Midbrain (tissue), 1 donor: ENCODE data around the gene GALM.
"Not testable (repeated sequence)": the region's sequence is repeated elsewhere in the genome, so short reads cannot be mapped to it uniquely, and the experiment has no call there.

ENCODE experiments used
- DNase-seq: peaks from one replicate; lab custom pipeline; 2025; lab: John Stamatoyannopoulos, UW

GALM gene

DNA sequence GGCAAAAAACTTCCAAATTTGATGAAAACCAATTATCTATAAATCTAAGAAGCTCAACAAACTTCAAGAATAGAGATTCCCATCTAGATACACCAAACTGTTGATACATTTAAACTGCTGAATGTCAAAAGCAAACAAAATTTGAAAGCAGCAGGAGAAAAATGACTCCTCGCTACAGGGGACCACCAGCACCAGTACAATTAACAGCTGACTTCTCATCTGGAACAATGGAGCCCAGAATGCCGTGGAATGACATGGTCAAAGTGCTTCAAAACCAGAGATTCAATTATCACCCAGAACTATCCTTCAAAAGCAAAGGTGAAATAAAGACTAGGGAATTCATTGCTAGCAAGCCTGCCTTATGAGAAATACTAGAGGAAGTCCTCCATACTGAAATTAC, 73.6 kb downstream of the GALM start:
- DNase-seq = no peak

DNA sequence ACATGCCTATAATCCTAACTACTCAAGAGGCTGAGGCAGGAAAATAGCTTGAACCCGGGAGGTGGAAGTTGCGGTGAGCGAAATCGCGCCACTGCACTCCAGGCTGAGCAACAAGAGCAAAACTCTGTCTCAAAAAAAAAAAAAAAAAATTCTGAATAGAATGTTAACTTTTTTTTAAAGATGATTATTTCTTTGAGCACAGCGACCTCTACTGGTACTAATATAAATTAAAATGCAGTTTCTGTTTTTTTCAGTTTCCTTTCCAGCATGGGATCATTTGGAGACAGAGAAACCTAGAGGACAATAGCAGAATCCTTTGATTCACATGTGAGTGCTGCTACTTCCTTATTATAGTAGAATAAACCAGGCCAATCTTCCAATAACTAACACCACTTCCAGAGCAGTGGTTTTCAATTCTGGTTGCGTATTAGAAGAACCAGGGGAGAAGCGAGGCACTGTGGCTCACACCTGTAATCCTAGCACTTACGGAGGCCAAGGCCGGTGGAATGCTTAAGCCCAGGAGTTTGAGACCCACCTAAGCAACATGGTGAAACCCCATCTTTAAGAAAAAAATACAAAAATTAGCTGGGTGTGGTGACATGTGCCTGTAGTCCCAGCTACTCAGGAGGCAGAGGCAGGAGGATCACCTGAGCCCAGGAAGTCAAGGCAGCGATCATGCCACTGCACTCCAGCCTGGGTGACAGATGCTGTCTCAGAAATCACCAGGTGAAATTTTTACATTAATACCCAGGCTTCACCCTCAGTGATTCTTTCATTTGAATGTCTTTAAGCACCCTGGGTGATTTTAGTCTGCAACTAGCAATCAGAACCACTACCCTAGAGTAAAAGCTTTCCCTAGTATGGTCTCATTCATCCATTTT, 75.2 kb downstream of the GALM start:
- DNase-seq = peak; percentile 66

DNA sequence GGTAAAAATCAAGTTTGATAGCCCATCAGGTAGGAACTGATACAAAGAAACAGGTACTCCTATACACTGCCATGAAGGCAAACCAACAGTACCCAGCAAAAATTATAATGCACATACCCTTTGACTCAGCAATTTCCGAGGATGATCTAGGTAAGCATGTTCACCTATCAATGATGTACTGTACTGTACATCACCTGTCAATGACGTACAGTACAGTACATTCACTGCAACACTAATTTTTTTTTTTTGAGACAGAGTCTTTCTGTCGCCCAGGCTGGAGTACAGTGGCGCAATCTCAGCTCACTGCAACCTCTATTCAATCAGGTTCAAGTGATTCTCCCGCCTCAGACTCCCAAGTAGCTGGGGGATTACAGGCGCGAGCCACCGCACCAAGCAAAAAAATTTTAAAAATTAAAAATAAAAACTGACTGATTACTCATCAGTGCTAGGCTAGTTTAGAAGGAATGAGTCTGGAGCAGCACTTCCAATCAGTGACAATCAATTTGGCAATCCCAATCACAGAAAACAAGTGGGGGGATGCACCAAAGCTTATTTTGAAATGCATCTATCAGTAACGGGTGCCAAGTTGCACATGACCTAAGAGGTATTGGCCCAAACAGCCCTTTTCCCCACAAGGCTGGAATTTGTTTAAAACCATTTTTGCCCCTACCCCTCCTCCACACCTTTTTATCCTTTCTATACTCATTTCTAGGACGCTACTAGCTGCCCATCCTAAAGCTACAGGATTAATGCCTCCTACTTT, 77.1 kb downstream of the GALM start:
- DNase-seq = no peak

DNA sequence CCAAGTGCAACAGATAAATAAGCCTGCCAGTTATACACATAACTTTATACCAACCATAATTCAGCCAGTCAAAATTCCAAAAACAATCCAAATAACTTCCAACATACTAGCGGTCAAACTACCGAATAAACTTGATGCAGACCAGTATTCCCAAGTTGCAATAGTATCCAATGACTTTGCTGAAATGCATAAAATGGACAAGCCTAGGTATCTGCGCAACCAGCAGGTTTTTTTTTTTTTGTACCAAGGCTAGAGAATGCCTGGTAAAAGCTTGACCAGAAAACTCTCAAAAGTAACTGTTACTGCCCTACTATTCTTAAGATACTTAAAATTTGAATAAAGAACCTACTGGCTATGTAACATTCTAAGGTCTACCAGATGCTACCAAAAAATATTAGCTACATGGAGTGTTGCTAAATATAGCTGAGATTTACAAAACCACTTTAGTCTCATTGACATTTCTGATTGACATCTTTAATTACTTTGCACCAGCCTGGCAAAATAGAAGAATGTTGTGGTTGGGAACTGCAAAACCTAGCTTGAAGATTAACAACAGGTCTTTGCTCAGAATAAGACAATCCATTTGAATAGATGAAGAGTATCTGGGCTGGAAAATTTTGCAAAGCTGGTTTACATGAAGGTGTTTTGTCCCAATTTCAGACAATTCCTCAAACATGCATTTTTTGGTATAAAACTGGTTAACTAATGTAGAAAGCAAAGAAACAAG, 77.9 kb downstream of the GALM start:
- no peak for DNase-seq

DNA sequence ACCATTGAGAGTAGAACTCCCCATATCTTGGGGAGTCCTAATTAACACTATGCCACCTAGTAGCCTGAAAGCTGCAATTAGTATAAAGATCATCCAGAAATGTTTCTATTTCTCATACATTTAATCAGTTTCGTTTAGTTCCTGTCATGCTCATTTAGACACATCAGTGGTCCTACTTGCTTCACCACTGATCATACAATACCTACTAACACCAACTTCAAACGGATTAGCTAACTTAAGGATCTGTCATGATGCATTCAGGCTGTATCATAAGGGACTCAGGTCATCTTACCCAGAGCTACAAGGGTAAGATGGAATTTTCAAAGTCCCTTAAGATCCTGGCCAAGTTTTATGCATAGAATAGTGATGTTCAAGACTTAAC, 78.5 kb downstream of the GALM start:
- no peak for DNase-seq

DNA sequence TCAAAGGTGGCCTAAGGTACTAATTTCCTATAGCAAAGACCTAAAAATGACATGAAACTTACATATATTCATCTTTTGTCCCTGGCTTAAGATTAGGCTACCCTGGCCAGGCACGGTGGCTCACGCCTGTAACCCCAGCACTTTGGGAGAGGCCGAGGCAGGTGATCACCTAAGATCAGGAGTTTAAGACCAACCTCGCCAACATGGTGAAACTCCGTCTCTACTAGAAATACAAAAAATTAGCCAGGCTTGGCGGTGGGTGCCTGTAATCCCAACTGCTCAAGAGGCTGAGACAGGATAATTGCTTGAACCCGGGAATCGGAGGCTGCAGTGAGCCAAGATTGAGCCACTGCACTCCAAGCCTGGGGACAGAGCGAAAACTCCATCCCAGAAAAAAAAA, 79.4 kb downstream of the GALM start:
- no peak for DNase-seq

DNA sequence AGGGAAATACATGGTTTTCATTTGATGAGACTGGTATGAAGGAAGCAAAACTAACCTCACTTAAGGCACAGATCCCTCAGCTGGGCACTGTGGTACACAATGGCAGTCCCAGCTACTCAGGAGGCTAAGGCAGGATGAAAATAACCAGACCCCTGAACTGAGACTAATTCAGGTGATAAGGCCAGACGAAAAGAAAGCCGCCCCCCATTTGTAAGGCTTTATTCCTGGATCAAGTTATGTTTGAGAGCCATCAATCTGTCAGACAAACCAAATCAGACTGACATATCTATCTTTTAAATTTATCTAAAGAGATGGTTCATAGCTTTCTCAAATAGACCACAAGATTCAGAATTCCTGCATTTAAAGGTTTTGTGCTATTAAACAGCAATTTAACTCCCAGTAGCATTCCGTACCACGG, 81.1 kb downstream of the GALM start:
- DNase-seq = no peak

DNA sequence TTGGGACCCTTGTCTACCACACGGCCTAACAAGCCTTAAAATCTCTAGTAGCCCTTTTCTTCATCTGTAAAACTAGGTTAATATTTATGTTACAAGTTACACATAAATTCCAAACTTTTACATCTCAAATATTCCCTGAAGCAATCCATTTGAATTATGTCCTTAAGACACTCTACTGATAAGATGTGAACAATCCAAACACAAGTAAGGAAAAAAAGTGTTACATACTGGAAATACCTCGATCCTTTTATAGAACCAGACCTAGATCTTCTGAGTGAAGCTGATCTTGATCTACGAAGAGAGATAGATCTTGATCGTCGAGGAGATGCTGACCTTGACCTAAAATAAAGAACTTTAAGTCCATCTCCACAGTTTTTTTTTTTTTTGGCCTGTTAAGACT, 81.9 kb downstream of the GALM start:
- DNase-seq = no peak

DNA sequence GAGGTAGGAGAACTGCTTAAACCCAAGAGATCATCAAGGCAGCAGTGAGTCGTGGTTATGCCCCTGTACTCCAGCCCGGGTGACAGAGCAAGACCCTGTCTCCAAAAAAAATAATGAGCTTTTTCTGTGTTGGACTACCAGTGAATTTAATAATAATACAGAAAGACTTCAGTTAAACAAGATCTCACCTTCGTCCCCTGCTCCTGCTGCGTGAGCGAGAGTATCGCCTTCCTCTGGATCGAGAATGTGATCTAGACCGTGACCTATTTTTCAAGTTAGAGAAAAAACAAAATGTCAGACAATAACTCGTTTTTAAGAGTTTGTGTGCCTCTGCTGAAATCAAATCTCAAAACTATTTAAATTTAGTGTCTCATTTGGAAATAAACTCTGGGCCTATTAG, 82.5 kb downstream of the GALM start:
- DNase-seq = no peak

DNA sequence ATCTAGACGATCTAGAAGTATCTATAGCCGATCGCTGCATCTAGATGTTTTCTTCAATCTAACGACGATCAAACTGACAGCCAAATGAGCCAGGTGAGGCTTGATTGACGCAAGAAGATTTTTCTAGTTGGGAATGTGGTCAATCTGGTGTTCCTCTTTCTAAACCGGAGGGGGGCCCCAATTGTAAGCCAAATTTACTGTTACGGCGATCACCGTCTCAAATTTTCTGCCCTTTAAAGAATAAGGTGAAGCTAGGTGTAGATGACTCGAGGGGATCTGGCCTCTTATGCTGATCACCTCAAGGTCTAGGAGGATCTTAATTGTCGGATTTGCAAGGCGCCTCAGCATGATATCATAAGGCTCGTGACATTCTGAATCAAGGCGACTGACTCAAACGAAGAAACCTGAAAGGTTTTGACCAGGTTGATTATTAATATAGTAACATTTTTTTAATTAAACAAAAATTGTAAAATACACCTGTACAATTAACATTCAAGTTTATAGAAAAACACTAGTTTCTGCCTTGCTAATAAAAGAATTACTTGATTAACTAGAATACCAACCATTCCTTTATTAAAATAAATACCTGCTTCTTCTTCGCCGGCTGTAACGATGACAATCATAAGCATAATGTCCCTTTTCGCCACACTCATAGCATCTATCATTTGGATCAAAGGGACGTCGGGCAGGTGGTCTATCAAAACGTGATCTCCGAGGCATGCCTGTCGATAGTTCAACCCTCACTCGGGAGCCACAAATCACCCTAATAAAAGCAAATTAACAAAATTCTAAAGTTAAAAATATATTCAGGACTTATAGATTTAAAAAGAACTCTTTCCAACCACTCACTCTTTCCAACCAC, 83.3 kb downstream of the GALM start:
- no peak for DNase-seq

DNA sequence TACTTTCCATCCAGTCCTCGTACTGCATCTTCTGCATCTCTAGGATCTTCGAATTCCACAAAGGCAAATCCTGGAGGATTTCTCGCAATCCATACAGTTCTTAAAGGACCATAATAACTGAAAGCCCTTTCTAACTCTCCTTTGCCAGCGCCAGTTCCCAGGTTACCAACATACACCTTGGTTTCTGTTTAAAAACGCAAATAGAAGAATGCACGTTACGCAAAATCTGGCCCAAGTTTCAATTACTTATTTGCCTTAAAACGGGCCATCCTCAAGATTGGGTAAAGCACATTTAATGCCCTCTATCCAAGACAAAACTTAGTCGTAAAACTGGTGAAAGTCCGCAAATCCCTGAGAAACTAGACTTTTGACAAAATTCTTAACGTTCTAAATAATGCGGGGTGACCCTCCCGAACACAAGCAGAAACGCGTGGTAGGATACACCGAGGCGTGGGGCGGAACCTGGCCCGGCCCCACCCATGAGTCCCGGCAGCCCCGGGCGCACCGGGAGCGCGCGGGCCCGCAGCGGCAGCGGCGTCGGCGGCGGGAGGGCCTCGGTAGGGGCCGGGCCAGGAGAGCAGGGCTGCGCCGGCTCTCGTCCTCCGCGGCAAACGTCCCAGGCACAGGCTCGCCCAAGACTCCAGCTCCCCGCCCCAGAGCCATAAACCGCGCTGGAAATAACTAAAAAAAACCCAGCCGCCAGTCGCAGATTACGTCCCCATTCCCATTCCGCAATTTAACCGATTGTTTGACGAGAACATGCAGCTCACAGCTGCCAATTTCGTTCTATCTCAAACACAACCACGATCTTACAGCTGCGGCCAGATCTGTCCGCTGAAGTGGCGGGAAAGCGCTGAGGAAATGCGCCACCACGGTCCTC, 84.3 kb downstream of the GALM start:
- DNase-seq = peak; percentile 72

DNA sequence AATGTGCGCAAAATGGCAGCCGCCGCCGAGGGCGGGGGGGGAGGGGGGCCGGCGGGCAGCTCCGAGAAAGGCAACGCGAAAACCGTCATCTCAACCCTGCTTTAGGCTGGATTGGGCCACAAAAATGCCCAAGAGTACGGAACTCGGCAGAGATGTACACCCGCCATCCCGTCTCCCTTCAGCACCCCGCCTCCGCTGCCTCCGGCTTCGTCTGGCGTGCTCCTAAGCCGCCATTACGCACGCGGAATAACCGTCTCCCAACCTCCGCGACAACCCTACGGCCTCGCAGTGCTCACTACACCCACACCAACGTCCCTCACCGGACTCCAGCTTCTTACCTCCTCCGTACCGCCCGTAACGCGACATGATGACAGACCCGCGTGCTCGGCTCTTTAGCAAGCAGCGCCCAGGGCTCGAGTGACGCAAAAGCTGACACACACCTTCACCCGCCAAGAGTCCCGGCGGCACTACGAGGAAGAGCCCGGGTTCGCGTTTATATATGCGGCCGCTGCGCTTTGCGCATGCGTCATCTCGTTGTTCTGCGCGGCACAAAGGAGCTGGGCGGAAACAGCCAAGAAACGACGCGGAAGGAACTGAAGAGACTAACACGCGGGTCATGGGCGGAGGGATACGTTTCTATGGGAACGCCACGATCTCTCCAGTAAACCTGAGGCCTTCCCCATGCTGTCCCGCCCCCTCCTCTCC, 85.1 kb downstream of the GALM start, which contains the start of gene SRSF7:
Gene SRSF7 (minus strand): TSS at position 471 of the 705 bp plus-strand sequence. CDS start 105 bp downstream, at position 366.
- DNase-seq = peak; percentile 98

DNA sequence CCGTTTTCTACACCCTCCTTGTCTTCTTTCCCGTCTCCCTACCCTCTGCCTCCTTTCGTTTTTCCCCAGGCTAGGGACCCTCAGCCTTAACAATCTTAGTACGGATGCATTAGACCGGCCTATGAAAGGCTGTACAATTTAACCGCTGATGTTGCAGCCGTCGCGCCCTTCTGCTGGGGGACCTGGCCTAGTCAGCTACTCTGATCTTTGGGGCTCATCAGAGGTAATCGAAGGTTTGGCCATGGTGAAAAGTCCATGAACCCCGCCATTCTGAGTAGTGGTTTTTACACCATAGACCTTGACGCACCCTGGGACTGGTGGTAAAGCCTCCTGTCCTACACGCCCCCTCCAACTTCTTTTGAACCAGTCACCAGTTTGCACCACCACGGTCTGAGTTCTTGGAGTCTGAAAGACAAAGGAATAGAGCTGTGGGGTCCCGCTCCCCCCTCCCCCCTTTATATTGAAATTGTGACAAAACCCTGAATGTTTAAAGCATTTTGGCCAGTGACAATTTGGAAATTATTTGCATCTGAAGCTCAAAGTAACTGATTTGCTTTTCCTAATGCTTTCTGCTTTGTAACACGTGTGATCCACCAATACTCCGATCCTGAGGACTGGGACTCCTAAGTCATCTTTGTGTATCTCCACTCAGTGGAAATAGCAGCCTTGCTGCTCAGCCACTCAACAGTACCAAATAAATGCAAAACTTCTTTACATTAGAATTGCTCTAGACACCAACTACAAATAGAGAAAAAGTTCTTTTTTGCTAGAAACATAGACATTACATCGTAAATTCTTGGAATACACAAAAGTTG, 85.9 kb downstream of the GALM start:
- no peak for DNase-seq

DNA sequence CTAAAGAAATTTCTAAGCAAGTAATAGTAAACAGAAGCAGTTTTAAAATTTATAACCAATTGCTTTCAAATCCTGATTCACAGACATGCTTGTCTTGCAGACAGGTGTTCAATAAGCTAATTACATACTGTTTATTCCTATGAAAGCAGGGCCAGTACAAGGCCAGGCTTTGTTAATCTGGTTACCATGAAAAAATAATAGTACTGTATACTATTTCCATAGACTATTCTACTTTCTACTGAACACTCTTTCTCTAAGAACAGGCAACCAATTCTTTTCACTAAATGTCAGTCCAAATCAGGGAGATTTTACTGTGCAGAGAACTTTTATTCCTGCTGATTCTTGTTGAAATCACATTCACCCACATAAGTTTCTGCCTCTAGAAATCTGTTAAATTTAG, 88.1 kb downstream of the GALM start:
- no peak for DNase-seq

DNA sequence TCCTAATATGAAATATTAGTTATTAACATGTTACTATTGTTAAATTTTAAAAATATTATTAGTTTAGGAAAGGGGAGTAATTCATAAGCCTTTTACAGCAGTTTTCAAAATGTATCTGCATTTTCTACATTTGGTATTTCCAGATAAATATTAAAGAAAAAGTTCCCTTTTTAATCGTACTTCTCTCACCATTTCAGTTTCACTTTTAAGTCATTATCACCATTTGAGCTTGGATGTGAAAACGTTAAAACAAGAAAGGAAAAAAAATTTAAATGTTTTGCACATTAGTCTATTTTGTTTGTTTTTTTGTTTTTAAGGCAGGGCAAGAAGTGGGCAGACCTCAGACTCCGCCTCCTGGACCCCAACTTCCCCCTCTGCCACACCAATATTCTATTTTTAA, 88.6 kb downstream of the GALM start:
- DNase-seq = no peak

DNA sequence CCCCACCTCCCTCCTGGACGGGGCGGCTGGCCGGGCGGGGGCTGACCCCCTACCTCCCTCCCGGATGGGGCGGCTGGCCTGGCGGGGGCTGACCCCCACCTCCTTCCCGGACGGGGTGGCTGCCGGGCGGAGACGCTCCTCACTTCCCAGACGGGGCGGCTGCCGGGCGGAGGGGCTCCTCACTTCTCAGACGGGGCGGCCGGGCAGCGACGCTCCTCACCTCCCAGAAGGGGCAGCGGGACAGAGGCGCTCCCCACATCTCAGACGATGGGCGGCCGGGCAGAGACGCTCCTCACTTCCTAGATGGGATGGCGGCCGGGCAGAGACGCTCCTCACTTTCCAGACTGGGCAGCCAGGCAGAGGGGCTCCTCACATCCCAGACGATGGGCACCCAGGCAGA, 90.0 kb downstream of the GALM start:
- DNase-seq = not testable (repeated sequence)

DNA sequence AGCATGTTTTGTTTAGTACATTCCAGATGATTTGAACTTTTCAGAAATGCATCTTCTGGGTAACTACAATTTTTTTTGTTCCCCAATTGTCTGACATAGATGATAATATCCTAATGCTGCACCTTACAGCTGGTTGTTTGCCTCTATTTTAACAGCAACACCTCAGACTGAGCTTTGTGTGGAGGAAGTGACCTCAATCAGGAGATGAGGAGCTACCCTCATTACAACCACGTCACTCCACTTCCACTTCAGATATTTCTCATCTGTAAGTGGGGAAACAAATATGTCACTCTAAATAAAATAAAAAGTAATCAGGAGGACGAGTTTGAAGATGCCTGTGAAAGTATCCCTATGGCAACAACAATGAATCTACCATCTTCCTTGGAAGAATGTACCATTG, 97.3 kb downstream of the GALM start:
- DNase-seq = no peak

DNA sequence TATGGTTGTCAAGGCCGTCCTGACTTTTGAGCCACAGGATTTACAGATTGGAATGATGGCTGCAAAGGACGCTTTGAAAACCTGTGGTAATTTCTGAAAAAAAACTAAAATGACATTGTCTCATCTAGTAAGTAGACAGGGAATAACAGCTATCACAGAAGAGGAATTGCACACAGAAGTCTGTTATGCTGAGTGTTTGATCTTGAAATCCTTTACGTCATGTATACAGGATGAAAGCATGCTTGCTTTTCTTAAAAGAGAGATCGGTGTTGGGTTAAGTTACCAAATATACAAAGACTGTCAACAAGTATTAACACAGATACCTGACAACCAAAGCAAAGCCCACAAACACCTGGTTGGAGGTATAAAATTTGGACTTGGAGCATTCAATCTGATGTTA, 97.8 kb downstream of the GALM start:
- no peak for DNase-seq

DNA sequence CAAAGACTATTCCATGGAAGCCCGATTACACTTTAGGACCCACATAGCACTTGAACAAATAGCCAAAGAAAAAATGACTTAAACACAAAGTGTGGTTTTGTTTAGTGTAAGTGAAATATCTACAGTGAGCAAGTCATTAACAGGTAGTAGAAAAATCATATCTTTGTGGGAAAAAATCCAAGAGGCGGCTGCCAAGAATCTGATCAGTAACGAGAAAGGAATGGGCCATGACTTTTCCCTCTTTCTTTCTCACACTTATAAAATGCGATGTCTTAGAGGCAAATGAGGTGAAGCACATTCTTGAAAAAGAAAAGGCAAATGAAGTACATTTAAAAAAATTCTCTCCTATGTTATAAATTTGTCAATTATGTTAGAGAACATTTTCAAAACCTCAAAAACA, 99.2 kb downstream of the GALM start:
- no peak for DNase-seq
